ENCODE results near the gene WAS.

The WAS gene

DNA sequence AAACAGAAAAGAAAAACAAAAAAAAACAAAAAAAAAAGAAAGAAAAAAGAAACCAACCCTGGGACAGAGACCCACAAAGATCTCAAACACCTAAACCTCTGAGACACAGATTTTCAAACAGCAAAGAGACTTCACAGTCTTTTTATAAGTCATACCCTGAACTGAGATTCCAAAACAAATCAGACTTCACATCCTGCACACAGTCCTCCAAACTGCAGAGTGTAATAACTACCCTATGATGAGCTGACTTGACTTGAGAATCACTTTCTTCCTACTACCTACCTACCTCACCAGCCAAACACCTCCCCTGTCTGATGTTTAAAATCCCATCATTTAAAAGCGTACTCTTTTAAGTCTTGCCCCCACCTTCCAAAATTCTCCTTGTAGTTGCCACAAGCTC lies 52.7 kb downstream of the WAS start:
- no peak overlapping the region for H2BK15ac ChIP-seq (ENCODE audit: low read length)
- WGBS, 2 donors (ENCODE audit: extremely low coverage in 2 of 2, insufficient read length in 2 of 2, insufficient replicate concordance in 1 of 2), result no CpG with 5 or more reads among the region's 1 CpG
- H3K36me3 ChIP-seq (replicated peaks in 1 of 2; ENCODE audit: control insufficient read depth in 2 of 2, insufficient read depth in 2 of 2, low read length in 2 of 2), result no peaks in the 10 kb centered on the region
- no peak for DNase-seq (ENCODE audit: low spot score)
- H3K9me3 ChIP-seq (replicated peaks in 1 of 2; ENCODE audit: control insufficient read depth in 2 of 2, insufficient read depth in 1 of 2, low read depth in 1 of 2, low read length in 2 of 2), result no peaks in the 10 kb centered on the region
- H3K18ac ChIP-seq (ENCODE audit: low read length), result no peak overlapping the region
- no peak overlapping the region for H3K23ac ChIP-seq (ENCODE audit: low read depth, low read length, poor library complexity)
- H3K27ac ChIP-seq (replicated peaks; ENCODE audit: low read length), result no peak overlapping the region
- H2BK120ac ChIP-seq (ENCODE audit: low read depth, low read length), result no peak overlapping the region
- peak overlapping the region in 1 of 2 donors; percentile 57 for H3K4me3 ChIP-seq (ENCODE audit: low read length in 2 of 2)
- no peaks in the 10 kb centered on the region for H3K27me3 ChIP-seq (ENCODE audit: control insufficient read depth in 3 of 3, insufficient read depth in 3 of 3, low read depth in 1 of 3, low read length in 3 of 3)
- H3K79me1 ChIP-seq (ENCODE audit: low read depth, low read length), result no peaks in the 10 kb centered on the region
- H3K14ac ChIP-seq (ENCODE audit: low read length), result no peak overlapping the region
- no peak overlapping the region for H3K4me2 ChIP-seq (ENCODE audit: insufficient read depth, low read length, poor library complexity, severe bottlenecking)
- no peak overlapping the region for H4K8ac ChIP-seq (ENCODE audit: low read depth, low read length)
- no peak overlapping the region for H2BK12ac ChIP-seq (ENCODE audit: low read length)
- H4K91ac ChIP-seq (ENCODE audit: low read depth, low read length, poor library complexity), result no peak overlapping the region
- H3K4me1 ChIP-seq (ENCODE audit: control insufficient read depth in 2 of 2, insufficient read depth in 1 of 2, low read depth in 1 of 2, low read length in 2 of 2), result no peaks in the 10 kb centered on the region
- H3K4ac ChIP-seq (ENCODE audit: low read length), result no peak overlapping the region
- peak overlapping the region; percentile 72 for H2AFZ ChIP-seq (ENCODE audit: low read length)
- no peak overlapping the region for H3K9ac ChIP-seq (ENCODE audit: low read depth, low read length, poor library complexity)
- no peak overlapping the region for H2AK5ac ChIP-seq (ENCODE audit: low read depth, low read length)
- no peak overlapping the region for H2BK5ac ChIP-seq (ENCODE audit: low read length)

DNA sequence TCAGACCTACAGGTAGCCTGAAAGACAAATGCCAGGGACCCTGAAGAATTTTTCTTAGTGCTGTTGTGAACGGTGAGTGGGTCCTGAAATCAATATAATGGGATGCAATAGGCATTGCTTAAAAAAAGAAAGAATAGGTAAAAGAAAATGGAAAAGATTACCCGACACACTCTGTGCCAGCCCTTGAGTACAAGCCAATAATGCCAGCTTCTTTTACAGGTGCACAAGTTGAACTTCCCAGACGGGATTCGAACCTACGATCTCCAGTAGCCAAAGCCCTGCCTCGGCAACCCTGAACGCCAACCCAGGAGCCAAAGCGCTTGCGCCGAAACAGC lies 53.2 kb downstream of the WAS start:
- peak overlapping the region; percentile 47 for H3K4me2 ChIP-seq (ENCODE audit: insufficient read depth, low read length, poor library complexity, severe bottlenecking)
- H2AFZ ChIP-seq (ENCODE audit: low read length), result peak overlapping the region; percentile 72
- no peak overlapping the region for H2BK120ac ChIP-seq (ENCODE audit: low read depth, low read length)
- no peaks in the 10 kb centered on the region for H3K36me3 ChIP-seq (replicated peaks in 1 of 2; ENCODE audit: control insufficient read depth in 2 of 2, insufficient read depth in 2 of 2, low read length in 2 of 2)
- H3K14ac ChIP-seq (ENCODE audit: low read length), result no peak overlapping the region
- no peaks in the 10 kb centered on the region for H3K27me3 ChIP-seq (ENCODE audit: control insufficient read depth in 3 of 3, insufficient read depth in 3 of 3, low read depth in 1 of 3, low read length in 3 of 3)
- no peak overlapping the region for H2BK12ac ChIP-seq (ENCODE audit: low read length)
- no peaks in the 10 kb centered on the region for H3K9me3 ChIP-seq (replicated peaks in 1 of 2; ENCODE audit: control insufficient read depth in 2 of 2, insufficient read depth in 1 of 2, low read depth in 1 of 2, low read length in 2 of 2)
- H2BK15ac ChIP-seq (ENCODE audit: low read length), result no peak overlapping the region
- H3K9ac ChIP-seq (ENCODE audit: low read depth, low read length, poor library complexity), result no peak overlapping the region
- H4K91ac ChIP-seq (ENCODE audit: low read depth, low read length, poor library complexity), result no peak overlapping the region
- no peak overlapping the region for H2BK5ac ChIP-seq (ENCODE audit: low read length)
- no peak overlapping the region for H2AK5ac ChIP-seq (ENCODE audit: low read depth, low read length)
- no peak overlapping the region for H3K27ac ChIP-seq (replicated peaks; ENCODE audit: low read length)
- H3K23ac ChIP-seq (ENCODE audit: low read depth, low read length, poor library complexity), result no peak overlapping the region
- no peaks in the 10 kb centered on the region for H3K79me1 ChIP-seq (ENCODE audit: low read depth, low read length)
- peak overlapping the region in 1 of 2 donors; percentile 57 for H3K4me3 ChIP-seq (ENCODE audit: low read length in 2 of 2)
- no peak overlapping the region for H3K18ac ChIP-seq (ENCODE audit: low read length)
- no peaks in the 10 kb centered on the region for H3K4me1 ChIP-seq (ENCODE audit: control insufficient read depth in 2 of 2, insufficient read depth in 1 of 2, low read depth in 1 of 2, low read length in 2 of 2)
- H4K8ac ChIP-seq (ENCODE audit: low read depth, low read length), result no peak overlapping the region
- WGBS, 2 donors (ENCODE audit: extremely low coverage in 2 of 2, insufficient read length in 2 of 2, insufficient replicate concordance in 1 of 2), result no CpG with 5 or more reads among the region's 10 CpGs
- DNase-seq (ENCODE audit: low spot score), result no peak
- no peak overlapping the region for H3K4ac ChIP-seq (ENCODE audit: low read length)

DNA sequence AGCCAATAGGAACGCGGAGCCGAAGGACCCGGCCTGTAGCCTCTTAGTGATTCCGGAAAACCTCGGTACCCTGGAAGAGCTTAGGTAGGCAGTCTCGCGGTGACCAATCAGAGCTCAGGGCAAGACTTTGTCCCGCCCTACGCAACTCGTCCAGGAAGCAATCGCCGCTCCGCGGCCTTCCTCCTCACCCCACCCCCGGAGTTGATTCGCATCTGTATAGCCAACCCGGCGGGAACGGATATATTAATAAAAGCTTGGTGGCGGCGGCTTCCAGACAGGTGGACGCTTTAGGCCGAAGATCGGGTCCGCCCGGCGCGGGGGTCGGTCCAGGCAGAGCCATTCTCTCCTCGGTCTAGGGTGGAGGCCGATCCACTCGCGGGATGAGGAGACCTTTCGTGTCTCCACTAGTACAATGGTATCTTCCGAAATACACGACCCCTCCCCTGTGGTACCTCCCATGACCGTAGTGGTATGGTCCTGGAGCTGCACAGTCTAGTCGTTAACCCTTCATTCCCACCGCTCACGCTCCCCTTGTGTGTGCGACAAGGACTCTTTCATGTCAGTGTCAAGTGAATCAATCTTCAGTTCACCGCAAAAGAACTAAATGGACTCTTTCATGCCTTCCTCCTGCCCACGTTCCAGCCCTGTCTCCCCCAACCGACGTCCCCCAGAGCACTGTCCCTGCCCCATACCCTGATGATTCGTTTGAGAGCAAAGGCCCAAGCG lies 53.8 kb downstream of the WAS start:
- H2BK12ac ChIP-seq (ENCODE audit: low read length), result no peak overlapping the region
- H4K8ac ChIP-seq (ENCODE audit: low read depth, low read length), result no peak overlapping the region
- peak overlapping the region; percentile 96 for H3K27ac ChIP-seq (replicated peaks; ENCODE audit: low read length)
- no peak overlapping the region for H2AK5ac ChIP-seq (ENCODE audit: low read depth, low read length)
- H3K4me2 ChIP-seq (ENCODE audit: insufficient read depth, low read length, poor library complexity, severe bottlenecking), result peak overlapping the region; percentile 53
- DNase-seq (ENCODE audit: low spot score), result peak; percentile 89
- no peaks in the 10 kb centered on the region for H3K79me1 ChIP-seq (ENCODE audit: low read depth, low read length)
- no CpG with 5 or more reads among the region's 48 CpGs for WGBS, 2 donors (ENCODE audit: extremely low coverage in 2 of 2, insufficient read length in 2 of 2, insufficient replicate concordance in 1 of 2)
- no peak overlapping the region for H2BK5ac ChIP-seq (ENCODE audit: low read length)
- no peak overlapping the region for H4K91ac ChIP-seq (ENCODE audit: low read depth, low read length, poor library complexity)
- H3K23ac ChIP-seq (ENCODE audit: low read depth, low read length, poor library complexity), result no peak overlapping the region
- no peaks in the 10 kb centered on the region for H3K36me3 ChIP-seq (replicated peaks in 1 of 2; ENCODE audit: control insufficient read depth in 2 of 2, insufficient read depth in 2 of 2, low read length in 2 of 2)
- H3K18ac ChIP-seq (ENCODE audit: low read length), result peak overlapping the region; percentile 60
- H2BK120ac ChIP-seq (ENCODE audit: low read depth, low read length), result no peak overlapping the region
- no peaks in the 10 kb centered on the region for H3K27me3 ChIP-seq (ENCODE audit: control insufficient read depth in 3 of 3, insufficient read depth in 3 of 3, low read depth in 1 of 3, low read length in 3 of 3)
- H3K14ac ChIP-seq (ENCODE audit: low read length), result no peak overlapping the region
- H3K4me3 ChIP-seq (ENCODE audit: low read length in 2 of 2), result peak overlapping the region; percentile 57 to 82
- H2BK15ac ChIP-seq (ENCODE audit: low read length), result no peak overlapping the region
- no peaks in the 10 kb centered on the region for H3K9me3 ChIP-seq (replicated peaks in 1 of 2; ENCODE audit: control insufficient read depth in 2 of 2, insufficient read depth in 1 of 2, low read depth in 1 of 2, low read length in 2 of 2)
- no peak overlapping the region for H3K4ac ChIP-seq (ENCODE audit: low read length)
- H3K9ac ChIP-seq (ENCODE audit: low read depth, low read length, poor library complexity), result peak overlapping the region; percentile 64
- H2AFZ ChIP-seq (ENCODE audit: low read length), result peak overlapping the region; percentile 80
- no peaks in the 10 kb centered on the region for H3K4me1 ChIP-seq (ENCODE audit: control insufficient read depth in 2 of 2, insufficient read depth in 1 of 2, low read depth in 1 of 2, low read length in 2 of 2)

DNA sequence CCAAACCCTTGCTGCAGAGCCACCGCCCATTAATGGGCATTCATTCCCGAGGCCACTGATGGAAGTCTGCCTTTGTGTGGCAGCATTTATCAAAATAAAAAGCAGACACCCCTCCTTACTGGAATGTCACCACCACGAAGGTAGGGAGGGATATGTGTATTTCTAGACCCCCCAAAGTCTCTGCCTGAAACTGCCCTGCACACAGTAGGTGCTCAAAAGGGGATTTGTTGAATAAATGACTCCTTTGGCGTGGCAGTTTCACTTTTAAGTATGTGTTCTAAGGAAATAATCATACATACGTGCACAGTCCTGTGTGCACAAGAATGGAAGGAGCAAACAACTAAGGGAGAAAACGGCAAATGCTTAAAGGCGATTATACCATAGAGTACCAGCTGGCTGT lies 54.3 kb downstream of the WAS start:
- Histone ChIP-seq H3K4me3 (ENCODE audit: low read length in 2 of 2) (peak overlapping the region; percentile 53 to 82), H3K27ac (replicated peaks; ENCODE audit: low read length) (peak overlapping the region; percentile 96), H2BK15ac (ENCODE audit: low read length) (no peak overlapping the region)

More for the DNA sequence above, 54.3 kb downstream of the WAS start:
- H3K4me1 ChIP-seq (ENCODE audit: control insufficient read depth in 2 of 2, insufficient read depth in 1 of 2, low read depth in 1 of 2, low read length in 2 of 2), result no peaks in the 10 kb centered on the region
- no peak overlapping the region for H4K91ac ChIP-seq (ENCODE audit: low read depth, low read length, poor library complexity)
- no CpG with 5 or more reads among the region's 7 CpGs for WGBS, 2 donors (ENCODE audit: extremely low coverage in 2 of 2, insufficient read length in 2 of 2, insufficient replicate concordance in 1 of 2)
- H2BK120ac ChIP-seq (ENCODE audit: low read depth, low read length), result no peak overlapping the region
- no peaks in the 10 kb centered on the region for H3K79me1 ChIP-seq (ENCODE audit: low read depth, low read length)
- H3K4me2 ChIP-seq (ENCODE audit: insufficient read depth, low read length, poor library complexity, severe bottlenecking), result peak overlapping the region; percentile 53
- H3K9me3 ChIP-seq (replicated peaks in 1 of 2; ENCODE audit: control insufficient read depth in 2 of 2, insufficient read depth in 1 of 2, low read depth in 1 of 2, low read length in 2 of 2), result no peaks in the 10 kb centered on the region
- no peak overlapping the region for H2BK5ac ChIP-seq (ENCODE audit: low read length)
- no peaks in the 10 kb centered on the region for H3K36me3 ChIP-seq (replicated peaks in 1 of 2; ENCODE audit: control insufficient read depth in 2 of 2, insufficient read depth in 2 of 2, low read length in 2 of 2)
- no peak overlapping the region for H2BK12ac ChIP-seq (ENCODE audit: low read length)
- H3K23ac ChIP-seq (ENCODE audit: low read depth, low read length, poor library complexity), result no peak overlapping the region
- no peak overlapping the region for H3K18ac ChIP-seq (ENCODE audit: low read length)
- peak overlapping the region; percentile 80 for H2AFZ ChIP-seq (ENCODE audit: low read length)
- DNase-seq (ENCODE audit: low spot score), result no peak
- H4K8ac ChIP-seq (ENCODE audit: low read depth, low read length), result no peak overlapping the region
- no peak overlapping the region for H2AK5ac ChIP-seq (ENCODE audit: low read depth, low read length)
- no peak overlapping the region for H3K4ac ChIP-seq (ENCODE audit: low read length)
- H3K9ac ChIP-seq (ENCODE audit: low read depth, low read length, poor library complexity), result no peak overlapping the region
- no peaks in the 10 kb centered on the region for H3K27me3 ChIP-seq (ENCODE audit: control insufficient read depth in 3 of 3, insufficient read depth in 3 of 3, low read depth in 1 of 3, low read length in 3 of 3)
- no peak overlapping the region for H3K14ac ChIP-seq (ENCODE audit: low read length)
